Breast epithelium (tissue), 4 donors: ENCODE data around the gene LSM14B. TPM values are rescaled to one million over a fixed set of nuclear protein-coding genes. Genes with fewer than 3 reads are reported as not detected.

Experiments used
- DNase-seq, 2 donors: peaks; one replicate each; pipeline ENCODE4 v3.0.0-alpha.2; 2019; ENCODE audit warnings: low spot score in 2 of 2
- H3K27ac ChIP-seq, 2 donors: fragments of 200-600 bp; sonication (generic) in 1 of 2; one replicate each; pipeline ENCODE4 v1.5.1; 2016 to 2019; ENCODE audit warnings: mild to moderate bottlenecking in 1 of 2
- H3K27me3 ChIP-seq, 2 donors: fragments of 200-600 bp; sonication (generic) in 1 of 2; one replicate each; pipeline versions ENCODE4 v1.5.1 to v1.6.0; 2017 to 2019; ENCODE audit warnings: control low read depth in 1 of 2, mild to moderate bottlenecking in 1 of 2
- H3K36me3 ChIP-seq: fragments of 200-600 bp; one replicate; pipeline ENCODE4 v1.5.1; 2019
- H3K4me1 ChIP-seq, 2 donors: fragments of 200-600 bp; sonication (generic); one replicate each; pipeline ENCODE4 v1.5.1; 2016 to 2019; ENCODE audit warnings: control low read depth in 1 of 2
- H3K4me3 ChIP-seq, 3 donors: fragments of 200-600 bp; sonication (generic); 1 replicate in 2 of 3; 2 replicates in 1 of 3; pipeline ENCODE4 v1.5.1; 2016 to 2019; ENCODE audit warnings: mild to moderate bottlenecking in 3 of 3, moderate library complexity in 2 of 3
- H3K9me3 ChIP-seq, 2 donors: fragments of 200-600 bp; sonication (generic) in 1 of 2; one replicate each; pipeline ENCODE4 v1.5.1; 2016 to 2019; ENCODE audit warnings: control low read depth in 1 of 2
- CTCF ChIP-seq, 3 donors: fragments of 450-650 bp; IDR thresholded peaks; one replicate each; pipeline ENCODE4 v1.5.1; 2016 to 2017; ENCODE audit warnings: antibody characterized with exemption in 3 of 3, mild to moderate bottlenecking in 3 of 3, moderate library complexity in 3 of 3
- POLR2A ChIP-seq: fragments of 450-650 bp; IDR thresholded peaks from one replicate; pipeline ENCODE4 v1.6.1; 2016; ENCODE audit warnings: antibody characterized with exemption, mild to moderate bottlenecking, moderate library complexity
- POLR2AphosphoS5 ChIP-seq, 3 donors: sonication (generic); formaldehyde crosslinking; IDR thresholded peaks; one replicate each; pipeline ENCODE4 v1.6.1; 2017; ENCODE audit warnings: antibody characterized with exemption in 3 of 3
- intact Hi-C: fragments of 100-400 bp; cut with DNase I; formaldehyde crosslinking; loops from one replicate; pipeline ENCODE4 v1.15.1; 2023; ENCODE audit warnings: low total_unique reads
- total RNA-seq, 3 donors: library from RNA; depleted of rRNA; stranded (reverse); fragments of >200 nt; gene quantifications; one replicate each; pipeline ENCODE4 v1.1.0, GENCODE V29; 2016

The LSM14B gene
- total RNA-seq, 3 donors from 2014 or later, result 20.6 to 26.5 (median 25.6) TPM

DNA sequence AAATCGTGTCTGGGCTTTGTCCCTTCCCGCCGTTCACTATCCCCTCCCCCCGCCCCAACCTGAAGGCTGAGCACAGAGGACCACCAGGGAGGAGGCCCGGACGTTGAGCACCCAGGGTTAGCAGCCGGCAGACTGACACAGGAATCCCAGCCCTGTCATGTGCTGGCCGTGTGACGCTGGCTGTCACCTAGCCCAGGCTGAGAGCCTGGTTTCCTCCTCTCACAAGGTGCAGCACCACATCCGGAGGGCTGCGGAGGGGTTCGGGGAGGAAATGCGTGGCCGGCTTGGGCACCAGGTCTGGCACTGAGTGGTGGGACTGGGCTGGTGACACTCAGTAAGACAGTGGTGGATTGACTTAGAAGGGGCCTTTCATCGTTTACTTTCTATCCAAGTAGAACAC, 4.6 kb upstream of the LSM14B start:
- H3K4me3 ChIP-seq, result no peak overlapping the region
- DNase-seq, result no peak
- TF ChIP-seq POLR2A (no peak), CTCF (IDR thresholded peaks at IDR 0.05) (no peak), POLR2AphosphoS5 (IDR thresholded peaks at IDR 0.05) (no peak)
- no peak overlapping the region for H3K27ac ChIP-seq
- H3K27me3 ChIP-seq, result peaks cover 0 to 32% of the 10 kb centered on the region in 2 donors
- H3K36me3 ChIP-seq, result no peaks in the 10 kb centered on the region
- H3K4me1 ChIP-seq, result no peaks in the 10 kb centered on the region
- peaks cover under 1 to 8% of the 10 kb centered on the region in 2 donors for H3K9me3 ChIP-seq
- intact Hi-C loops, result no loop called here

GRCh38 chr20:62118113-62119043, 3.9 kb upstream of the LSM14B start:
- DNase-seq, result no peak
- Histone ChIP-seq H3K27ac (no peak overlapping the region), H3K4me3 (no peak overlapping the region), H3K36me3 (no peaks in the 10 kb centered on the region), H3K27me3 (peaks cover 0 to 28% of the 10 kb centered on the region in 2 donors), H3K9me3 (peaks cover 0 to under 1% of the 10 kb centered on the region in 2 donors), H3K4me1 (peaks cover 0 to 3% of the 10 kb centered on the region in 2 donors)
- intact Hi-C loops, result no loop called here
- TF ChIP-seq POLR2AphosphoS5 (IDR thresholded peaks at IDR 0.05), result no peak
- no peak for TF ChIP-seq CTCF (IDR thresholded peaks at IDR 0.05)
- TF ChIP-seq POLR2A, result no peak

- H3K36me3 ChIP-seq, result no peaks in the 10 kb centered on the region
- peaks cover 0 to 27% of the 10 kb centered on the region in 2 donors for H3K27me3 ChIP-seq
- no peak overlapping the region for H3K4me3 ChIP-seq
- intact Hi-C loops, result no loop called here
- H3K9me3 ChIP-seq, result no peaks in the 10 kb centered on the region
- no peak overlapping the region for H3K27ac ChIP-seq
- peaks cover 3 to 10% of the 10 kb centered on the region in 2 donors for H3K4me1 ChIP-seq
- no peak for TF ChIP-seq POLR2A
- no peak for TF ChIP-seq POLR2AphosphoS5 (IDR thresholded peaks at IDR 0.05)
- no peak for TF ChIP-seq CTCF (IDR thresholded peaks at IDR 0.05)
- no peak for DNase-seq
Observed at GRCh38 chr20:62119115-62119514, 3.2 kb upstream of the LSM14B start.

DNA sequence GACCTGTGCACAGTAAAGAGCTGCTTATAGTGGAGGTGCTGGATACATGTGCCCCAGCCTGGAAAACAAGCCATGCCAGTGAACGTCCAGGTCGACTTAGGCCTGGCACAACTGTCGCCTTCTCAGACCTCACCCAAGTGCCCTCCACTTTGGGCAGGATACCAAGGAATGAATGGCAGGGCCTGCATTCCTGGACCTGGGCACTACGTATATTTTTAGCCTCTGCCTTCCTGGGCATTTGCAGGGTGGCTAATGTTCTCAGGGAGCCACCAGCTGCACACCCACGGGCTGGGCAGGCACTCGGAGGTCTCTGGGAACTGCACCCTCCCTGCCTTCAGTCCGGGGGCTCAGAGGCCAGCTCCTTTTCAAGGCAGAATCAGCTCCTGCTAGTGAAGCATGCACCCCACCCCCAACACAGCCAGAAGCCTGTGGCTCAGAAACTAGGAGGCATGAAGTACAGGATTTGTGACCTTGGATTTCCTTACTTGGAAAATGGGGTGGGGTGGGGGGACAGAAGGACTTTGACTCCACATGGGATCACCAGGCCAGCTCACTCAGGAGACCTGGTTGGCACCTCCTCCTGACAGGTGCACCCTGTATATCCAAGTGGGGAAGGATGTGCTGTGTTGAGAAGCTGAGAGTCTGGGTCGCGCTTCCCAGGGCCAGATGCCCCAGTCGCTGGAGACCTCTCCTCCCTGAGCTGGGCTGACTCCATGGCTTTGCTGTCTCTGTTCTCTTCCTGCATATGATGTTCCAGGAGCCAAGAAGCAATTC, 2.5 kb upstream of the LSM14B start:
- intact Hi-C loops, result no loop called here
- DNase-seq, result no peak
- peaks cover 0 to 27% of the 10 kb centered on the region in 2 donors for H3K27me3 ChIP-seq
- TF ChIP-seq CTCF (IDR thresholded peaks at IDR 0.05), result no peak
- no peak for TF ChIP-seq POLR2AphosphoS5 (IDR thresholded peaks at IDR 0.05)
- no peaks in the 10 kb centered on the region for H3K9me3 ChIP-seq
- H3K27ac ChIP-seq, result no peak overlapping the region
- no peak overlapping the region for H3K4me3 ChIP-seq
- H3K36me3 ChIP-seq, result no peaks in the 10 kb centered on the region
- H3K4me1 ChIP-seq, result peaks cover 3 to 12% of the 10 kb centered on the region in 2 donors

DNA sequence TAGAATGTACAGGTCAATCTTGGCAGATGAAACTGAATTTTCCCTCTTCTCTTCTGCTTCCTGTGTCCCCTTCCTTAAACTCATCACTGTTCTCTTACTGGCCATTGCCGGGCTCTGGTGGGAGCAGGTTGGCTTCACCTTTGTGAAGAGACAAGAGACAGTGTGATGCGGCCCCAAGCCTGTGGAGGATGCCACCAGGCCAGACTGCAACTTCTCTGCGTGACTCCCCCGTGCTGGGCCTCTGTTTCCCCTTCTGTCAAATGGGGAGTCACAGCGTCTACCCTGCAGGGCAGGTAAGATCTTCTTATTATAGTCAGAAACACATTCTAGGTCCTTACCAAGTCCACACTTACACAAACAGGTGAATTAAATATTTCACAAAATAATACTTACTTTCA, 1.9 kb upstream of the LSM14B start:
- no peak for TF ChIP-seq POLR2AphosphoS5 (IDR thresholded peaks at IDR 0.05)
- no peak for TF ChIP-seq POLR2A
- TF ChIP-seq CTCF (IDR thresholded peaks at IDR 0.05), result no peak
- H3K4me1 ChIP-seq, result peaks cover 3 to 12% of the 10 kb centered on the region in 2 donors
- intact Hi-C loops, result no loop called here
- H3K36me3 ChIP-seq, result no peaks in the 10 kb centered on the region
- no peaks in the 10 kb centered on the region for H3K9me3 ChIP-seq
- H3K27ac ChIP-seq, result no peak overlapping the region
- no peak overlapping the region for H3K4me3 ChIP-seq
- peaks cover 0 to 27% of the 10 kb centered on the region in 2 donors for H3K27me3 ChIP-seq
- no peak for DNase-seq
